ENCODE data around the gene ARL6.

- TF ChIP-seq, protein P1, sequence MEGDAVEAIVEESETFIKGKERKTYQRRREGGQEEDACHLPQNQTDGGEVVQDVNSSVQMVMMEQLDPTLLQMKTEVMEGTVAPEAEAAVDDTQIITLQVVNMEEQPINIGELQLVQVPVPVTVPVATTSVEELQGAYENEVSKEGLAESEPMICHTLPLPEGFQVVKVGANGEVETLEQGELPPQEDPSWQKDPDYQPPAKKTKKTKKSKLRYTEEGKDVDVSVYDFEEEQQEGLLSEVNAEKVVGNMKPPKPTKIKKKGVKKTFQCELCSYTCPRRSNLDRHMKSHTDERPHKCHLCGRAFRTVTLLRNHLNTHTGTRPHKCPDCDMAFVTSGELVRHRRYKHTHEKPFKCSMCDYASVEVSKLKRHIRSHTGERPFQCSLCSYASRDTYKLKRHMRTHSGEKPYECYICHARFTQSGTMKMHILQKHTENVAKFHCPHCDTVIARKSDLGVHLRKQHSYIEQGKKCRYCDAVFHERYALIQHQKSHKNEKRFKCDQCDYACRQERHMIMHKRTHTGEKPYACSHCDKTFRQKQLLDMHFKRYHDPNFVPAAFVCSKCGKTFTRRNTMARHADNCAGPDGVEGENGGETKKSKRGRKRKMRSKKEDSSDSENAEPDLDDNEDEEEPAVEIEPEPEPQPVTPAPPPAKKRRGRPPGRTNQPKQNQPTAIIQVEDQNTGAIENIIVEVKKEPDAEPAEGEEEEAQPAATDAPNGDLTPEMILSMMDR (IDR thresholded peaks at IDR 0.05) = no peak
- TF ChIP-seq POLR2A (IDR thresholded peaks at IDR 0.05) = no peak
Measured at GRCh38 chr3:97841956-97842355, 77.4 kb downstream of the ARL6 start.
